Inflammatory macrophage treated with lipopolysaccharide for 4 hours (primary cell): ENCODE data around the gene NAV2.
A peak's percentile ranks its signal among the peaks of the same experiment; 100 is the strongest.

ENCODE experiments used
- DNase-seq: peaks from one replicate; pipeline ENCODE4 v3.0.0-alpha.2; 2020

Gene NAV2

GRCh38 chr11:19712281-19713195, at the start of gene NAV2:
Gene NAV2 (plus strand): TSS chr11:19712837. CDS start chr11:19713696, 859 bp downstream.
- DNase-seq, result peak; percentile 87

- no peak for DNase-seq
These were observed 49.4 kb upstream of the NAV2 start for GRCh38 chr11:19663206-19663605.

DNA sequence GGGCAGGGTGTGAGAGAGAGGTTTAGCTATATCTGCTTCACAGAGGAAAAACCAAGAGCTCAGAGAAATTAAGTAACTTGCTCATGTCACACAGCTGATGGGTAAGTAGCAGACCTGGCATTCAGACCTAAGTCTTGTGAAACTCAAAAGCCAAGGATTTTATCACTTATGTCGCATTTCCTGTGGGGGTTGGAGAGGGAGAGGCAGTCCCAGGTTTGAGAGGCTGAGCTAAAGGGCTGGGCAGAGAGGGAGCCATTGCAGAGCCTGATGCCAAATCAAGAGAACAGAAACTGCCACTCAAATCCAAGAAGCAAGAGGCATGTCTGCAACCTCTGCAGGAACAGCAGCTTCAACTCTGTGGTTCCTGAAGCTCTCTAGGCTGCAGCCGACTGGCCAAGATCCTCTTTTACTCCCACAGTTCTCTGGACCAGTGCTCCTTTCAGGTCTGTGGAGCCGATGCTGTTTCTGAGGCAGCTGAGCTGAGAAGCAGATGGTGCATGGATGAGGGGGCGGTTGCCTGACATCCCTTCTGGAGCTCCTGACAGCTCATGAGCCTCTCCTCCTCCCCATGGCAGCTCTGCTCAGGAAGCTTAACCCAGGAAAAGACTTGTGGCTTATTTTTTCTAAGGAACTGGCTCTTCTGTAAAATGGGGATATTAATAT, 47.6 kb upstream of the NAV2 start:
- peak; percentile 41 for DNase-seq

- no peak for DNase-seq
These were observed 45.7 kb upstream of the NAV2 start for GRCh38 chr11:19666951-19667350.

DNA sequence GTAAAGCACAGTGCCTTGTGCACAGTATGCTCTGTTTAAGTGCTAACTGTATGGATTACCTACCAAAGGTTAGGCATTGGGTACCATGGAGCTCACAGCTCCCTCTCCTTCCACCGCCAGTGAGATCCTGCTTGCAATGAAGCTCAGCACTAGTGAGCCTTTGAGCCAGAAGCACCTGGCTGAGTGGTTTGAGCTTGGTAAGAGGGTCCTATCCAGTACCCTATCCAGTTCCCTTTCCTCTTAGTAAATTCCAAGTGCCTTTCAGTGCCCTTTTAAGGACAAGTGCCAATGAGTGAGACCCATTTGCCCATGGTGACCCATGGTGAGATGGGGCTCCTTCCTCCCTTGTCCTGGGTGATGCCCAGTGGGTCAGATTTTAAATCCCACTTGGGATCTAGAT, 43.1 kb upstream of the NAV2 start:
- DNase-seq, result no peak

- DNase-seq, result peak; percentile 8
These were observed 42.4 kb upstream of the NAV2 start for GRCh38 chr11:19670030-19670791.

- DNase-seq, result peak; percentile 61
These were observed 39.9 kb upstream of the NAV2 start for GRCh38 chr11:19672586-19673206.

DNA sequence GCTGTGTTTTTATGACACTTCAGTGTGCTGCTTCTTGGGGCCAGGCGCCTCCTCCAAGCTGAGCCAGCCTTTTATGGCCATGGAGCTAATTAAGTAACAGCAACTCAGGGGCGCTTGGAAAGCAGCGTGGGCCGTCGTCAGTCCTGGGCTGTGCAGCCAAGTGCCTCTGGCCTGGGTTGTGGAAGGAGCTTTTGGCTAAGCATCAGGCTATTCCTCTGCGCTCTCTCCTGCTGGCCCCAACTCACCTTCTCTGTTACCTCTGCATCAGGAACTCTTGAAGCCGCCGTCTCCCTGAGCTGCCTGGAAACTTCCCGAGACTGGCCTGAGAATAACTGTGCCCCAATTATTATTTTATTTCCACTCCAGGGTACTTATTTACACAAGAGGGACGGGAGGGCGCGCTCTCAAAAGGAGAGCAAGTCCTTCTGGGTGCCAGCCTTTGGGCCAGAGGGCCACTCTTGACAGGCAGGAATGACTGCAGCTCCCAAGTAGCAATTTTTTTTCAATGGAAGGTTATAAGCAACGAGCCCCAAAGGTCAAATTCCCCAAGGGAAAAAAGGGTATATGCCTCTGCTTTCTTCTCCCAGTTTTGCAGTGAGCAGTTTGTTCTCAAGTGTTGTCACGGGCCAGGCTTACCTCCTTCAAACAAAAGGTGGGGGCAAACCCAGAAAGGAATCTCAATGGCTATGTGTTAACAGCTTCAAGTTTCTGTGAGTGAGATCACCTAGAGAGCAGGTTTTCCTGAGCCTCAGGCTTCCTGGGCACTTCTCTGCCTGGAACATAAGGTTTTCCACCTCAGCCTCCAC, 38.5 kb upstream of the NAV2 start:
- no peak for DNase-seq

- no peak for DNase-seq
These were observed 37.8 kb upstream of the NAV2 start for GRCh38 chr11:19674836-19675235.

- no peak for DNase-seq
These were observed 37.2 kb upstream of the NAV2 start for GRCh38 chr11:19675397-19675796.

DNA sequence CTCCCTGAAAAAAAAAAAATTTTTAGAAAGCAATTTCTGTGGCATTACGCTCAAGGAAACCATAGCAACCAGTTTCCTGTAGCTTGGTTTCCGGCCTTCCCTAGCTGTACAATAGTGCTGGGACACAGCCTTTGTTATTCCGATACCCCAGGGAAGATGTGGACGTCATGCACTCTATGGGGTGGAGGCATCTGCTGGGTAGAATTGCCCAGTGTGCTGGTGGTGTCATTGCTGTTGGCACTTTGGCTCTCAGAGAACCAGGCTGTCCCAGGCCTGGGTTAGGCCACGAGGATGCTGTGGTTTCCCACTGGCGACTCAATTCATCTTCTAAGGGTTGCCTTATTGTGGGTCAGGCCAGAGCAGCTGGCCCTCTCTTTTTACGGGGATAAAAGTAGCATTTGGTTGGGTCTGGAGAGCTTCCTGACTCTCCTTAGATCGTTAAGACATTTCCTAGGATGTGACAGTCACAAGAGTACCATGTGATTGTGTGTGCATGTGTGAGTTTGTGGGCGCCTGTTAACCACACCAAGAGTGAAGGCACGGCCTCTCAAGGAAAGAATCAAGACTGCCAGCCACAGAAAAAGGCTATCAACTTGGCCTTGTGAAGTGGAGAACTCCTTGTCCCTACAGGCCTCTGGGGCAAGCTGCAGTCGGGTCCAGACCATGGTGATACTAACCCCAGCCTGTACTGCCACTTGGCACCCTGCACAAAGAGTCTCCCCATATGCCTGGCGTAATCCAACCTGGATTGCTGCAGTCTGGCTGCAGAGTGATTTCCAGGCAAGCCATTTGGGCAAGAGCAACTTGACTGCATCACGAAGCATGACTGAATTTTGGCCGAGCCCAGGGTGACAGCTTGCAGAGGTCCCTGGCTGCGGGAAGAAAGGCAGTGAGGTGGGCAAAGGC, 35.9 kb upstream of the NAV2 start:
- DNase-seq, result peak; percentile 7

- no peak for DNase-seq
These were observed 35.1 kb upstream of the NAV2 start for GRCh38 chr11:19677381-19678080.

DNA sequence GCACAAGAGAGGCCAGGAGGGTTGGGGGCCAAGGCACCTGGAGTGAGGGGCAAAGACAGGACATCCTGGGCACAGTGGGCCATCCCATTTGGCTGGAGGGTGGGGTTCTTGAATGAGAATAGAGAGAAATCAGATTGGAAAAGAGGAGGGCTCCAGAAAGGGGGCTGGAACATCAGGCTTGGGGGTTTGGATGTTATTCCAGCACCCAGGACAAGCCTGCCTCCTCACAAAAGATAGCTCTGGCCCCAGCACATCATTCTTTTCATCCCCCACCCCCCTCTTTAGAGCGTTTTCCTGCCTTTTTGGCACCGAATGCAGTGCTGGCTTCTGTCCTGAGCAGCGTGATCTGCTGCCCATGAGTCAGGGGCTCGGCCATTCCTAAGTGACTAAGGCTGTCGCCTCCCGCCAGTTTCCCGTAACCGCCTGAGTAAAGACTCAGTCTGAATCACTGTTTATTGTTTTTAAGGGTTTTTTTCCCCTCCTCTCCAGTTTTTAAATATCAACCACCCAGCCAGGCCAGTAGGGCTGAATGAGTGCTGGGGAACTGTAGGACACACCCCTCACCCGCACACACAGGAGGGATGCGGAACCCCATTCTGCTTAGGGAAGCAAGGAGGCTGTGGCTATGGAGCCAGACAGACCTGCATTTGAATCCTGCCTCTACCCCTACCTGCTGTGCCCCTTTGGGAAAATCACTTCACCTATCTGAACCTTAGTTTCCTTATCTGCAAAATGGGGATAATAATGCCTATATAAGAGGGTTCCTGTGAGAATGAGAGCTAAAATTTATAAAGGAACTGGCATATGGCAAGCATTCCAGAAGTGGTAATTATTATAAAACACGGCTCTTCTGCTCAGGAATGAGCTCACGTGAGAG, 32.4 kb upstream of the NAV2 start:
- peak; percentile 6 for DNase-seq

DNA sequence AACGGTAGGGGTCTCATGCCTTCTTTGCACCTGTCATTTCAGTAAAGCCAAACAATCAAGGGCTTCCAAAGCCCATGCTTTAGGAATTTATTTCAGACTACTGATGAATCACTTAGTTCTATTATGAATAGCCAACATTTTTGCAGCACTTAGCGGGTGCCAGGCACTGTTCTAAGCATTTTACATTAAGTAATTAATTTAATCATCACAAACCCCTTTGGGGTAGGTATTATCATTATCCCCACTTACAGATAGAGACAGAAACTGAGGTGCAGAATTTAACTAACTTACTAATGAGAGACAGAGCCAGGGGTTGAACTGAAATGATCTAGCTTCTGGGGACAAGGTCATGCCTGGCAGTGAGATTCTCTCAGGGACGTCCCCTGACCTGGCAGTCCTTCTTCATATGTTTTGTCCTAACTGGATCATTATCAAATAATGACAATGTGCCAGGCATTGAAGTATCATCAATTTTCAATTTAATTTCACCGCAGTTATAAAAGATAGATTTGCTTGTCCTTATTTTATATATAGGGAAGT, 31.7 kb upstream of the NAV2 start:
- DNase-seq, result no peak

- DNase-seq, result no peak
These were observed 29.4 kb upstream of the NAV2 start for GRCh38 chr11:19683141-19683805.

DNA sequence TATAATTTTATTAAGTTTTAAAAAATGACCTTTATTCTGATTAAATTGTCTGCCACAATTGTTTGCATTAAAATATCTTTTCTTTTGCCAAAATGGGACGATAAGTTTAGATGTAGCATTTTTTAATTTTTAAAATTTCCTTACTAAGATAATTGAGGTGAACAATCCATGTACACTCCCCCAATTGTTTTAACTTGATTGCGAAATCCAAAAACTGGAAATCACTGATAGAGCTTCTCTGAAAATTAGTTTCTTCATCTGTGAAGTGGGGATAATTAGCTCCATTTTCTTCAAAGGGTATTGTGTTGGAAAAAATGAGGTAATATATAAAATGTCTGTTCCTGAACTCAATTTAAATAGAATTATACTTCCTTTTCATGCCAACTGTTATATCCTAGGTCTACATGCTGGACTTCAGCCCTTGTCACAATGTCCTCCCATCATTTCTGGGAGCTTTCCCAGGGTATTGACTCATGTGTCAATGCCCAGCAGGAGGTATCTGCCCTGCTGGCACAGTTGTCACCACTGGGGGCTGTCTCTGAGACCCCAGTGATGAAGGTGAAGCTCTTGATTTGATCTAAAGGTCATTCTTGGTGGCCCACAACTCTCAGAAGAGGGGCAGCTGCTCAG, 28.7 kb upstream of the NAV2 start:
- no peak for DNase-seq

GRCh38 chr11:19686234-19686633, 26.4 kb upstream of the NAV2 start:
- DNase-seq, result no peak

DNA sequence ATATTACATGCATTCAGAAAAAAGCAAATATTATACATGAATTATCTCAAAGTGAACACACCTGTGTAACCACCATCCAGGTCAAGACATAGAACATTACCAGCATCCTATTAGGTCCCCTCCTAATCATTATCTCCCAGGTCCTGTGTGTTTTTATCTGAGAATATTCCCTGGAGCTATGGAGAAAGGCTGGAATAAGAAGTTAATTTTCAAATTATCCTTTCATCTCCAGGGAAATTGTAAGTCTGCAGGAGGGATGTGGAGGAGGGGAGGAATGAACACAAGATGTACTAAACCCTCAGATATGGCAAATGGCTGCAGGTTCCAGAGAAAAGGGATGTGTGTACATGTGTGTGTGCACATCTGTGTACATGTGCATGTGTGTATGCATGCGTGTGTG, 25.2 kb upstream of the NAV2 start:
- no peak for DNase-seq
